Prostate gland (tissue), 2 donors: Measurements from ENCODE around the gene SMG6.

ENCODE experiments used
- POLR2A ChIP-seq: fragments of 450-650 bp; IDR thresholded peaks from one replicate; pipeline ENCODE4 v1.6.1; 2016; ENCODE audit warnings: antibody characterized with exemption, mild to moderate bottlenecking
- TF ChIP-seq, protein P1 (sequence below), 4 experiments: fragments of 200-600 bp in 2 of 4; fragments of 450-650 bp in 2 of 4; sonication (generic) in 2 of 4; IDR thresholded peaks; 1 replicate in 3 of 4; 2 replicates in 1 of 4; pipeline ENCODE4 v1.5.1; 2016 to 2019; ENCODE audit warnings: antibody characterized with exemption in 4 of 4, mild to moderate bottlenecking in 2 of 4, moderate library complexity in 2 of 4

DNA sequence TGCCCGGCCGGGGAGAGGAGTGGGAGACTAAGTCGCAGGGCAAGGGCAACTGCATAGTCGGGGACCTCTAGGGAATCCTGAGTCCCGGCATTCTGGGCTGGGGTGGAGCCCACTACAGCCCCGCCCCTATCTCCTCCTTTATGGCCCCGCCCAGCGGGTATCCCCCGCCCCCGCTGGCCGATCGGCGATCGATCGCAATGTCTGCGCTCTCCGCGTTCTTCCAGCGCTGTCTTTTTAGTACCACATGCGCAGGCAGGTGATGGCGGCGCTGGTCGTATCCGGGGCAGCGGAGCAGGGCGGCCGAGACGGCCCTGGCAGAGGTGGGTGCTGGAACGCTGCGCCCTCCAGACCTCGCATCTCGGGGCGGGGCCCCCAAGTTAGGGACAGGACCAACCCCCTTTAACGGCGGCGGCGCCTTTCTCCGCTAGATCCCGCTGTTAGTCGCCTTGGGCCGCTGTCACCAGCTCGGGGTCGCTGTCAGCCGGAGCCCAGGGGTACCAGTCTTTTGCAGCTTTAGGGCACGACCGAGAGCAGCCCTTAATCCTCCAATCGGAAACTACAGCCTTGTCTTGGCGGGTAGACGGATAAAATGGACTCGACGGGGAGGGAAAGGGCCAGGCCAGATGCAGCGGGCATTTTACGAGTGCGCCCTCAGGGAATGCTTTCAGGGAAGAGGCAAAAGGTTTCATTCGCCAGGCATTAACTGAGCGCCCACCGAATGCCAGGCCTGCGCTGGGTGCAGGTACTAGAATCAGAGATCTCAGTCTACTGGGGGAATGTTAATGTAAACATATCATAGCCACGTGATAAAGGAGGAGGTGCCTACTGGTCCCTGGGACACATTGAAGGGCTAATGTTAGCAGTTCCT is 273.4 kb downstream of the SMG6 start, which contains the start of gene DPH1:
- peak; percentile 47 for TF ChIP-seq POLR2A
- TF ChIP-seq, protein P1, sequence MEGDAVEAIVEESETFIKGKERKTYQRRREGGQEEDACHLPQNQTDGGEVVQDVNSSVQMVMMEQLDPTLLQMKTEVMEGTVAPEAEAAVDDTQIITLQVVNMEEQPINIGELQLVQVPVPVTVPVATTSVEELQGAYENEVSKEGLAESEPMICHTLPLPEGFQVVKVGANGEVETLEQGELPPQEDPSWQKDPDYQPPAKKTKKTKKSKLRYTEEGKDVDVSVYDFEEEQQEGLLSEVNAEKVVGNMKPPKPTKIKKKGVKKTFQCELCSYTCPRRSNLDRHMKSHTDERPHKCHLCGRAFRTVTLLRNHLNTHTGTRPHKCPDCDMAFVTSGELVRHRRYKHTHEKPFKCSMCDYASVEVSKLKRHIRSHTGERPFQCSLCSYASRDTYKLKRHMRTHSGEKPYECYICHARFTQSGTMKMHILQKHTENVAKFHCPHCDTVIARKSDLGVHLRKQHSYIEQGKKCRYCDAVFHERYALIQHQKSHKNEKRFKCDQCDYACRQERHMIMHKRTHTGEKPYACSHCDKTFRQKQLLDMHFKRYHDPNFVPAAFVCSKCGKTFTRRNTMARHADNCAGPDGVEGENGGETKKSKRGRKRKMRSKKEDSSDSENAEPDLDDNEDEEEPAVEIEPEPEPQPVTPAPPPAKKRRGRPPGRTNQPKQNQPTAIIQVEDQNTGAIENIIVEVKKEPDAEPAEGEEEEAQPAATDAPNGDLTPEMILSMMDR (IDR thresholded peaks at IDR 0.05), result peak in 2 of 4 experiments; percentile 26 to 34
